Ishikawa (cell line): ENCODE measurements around the gene CNKSR2.

Source experiments
- CEBPB ChIP-seq: IDR thresholded peaks from 2 replicates; pipeline ENCODE4 v1.6.1; 2012
- CREB1 ChIP-seq: IDR thresholded peaks from 2 replicates; pipeline ENCODE4 v1.6.1; 2012; ENCODE audit warnings: low read depth
- EGR1 ChIP-seq: IDR thresholded peaks from 2 replicates; pipeline ENCODE4 v1.6.1; 2012
- EP300 ChIP-seq: IDR thresholded peaks from 2 replicates; pipeline ENCODE4 v1.6.1; 2012; ENCODE audit warnings: borderline replicate concordance
- FOXM1 ChIP-seq: IDR thresholded peaks from 2 replicates; pipeline ENCODE4 v1.6.1; 2012; ENCODE audit warnings: low read depth, borderline replicate concordance
- MAX ChIP-seq: IDR thresholded peaks from 2 replicates; pipeline ENCODE4 v1.6.1; 2012
- NFIC ChIP-seq: IDR thresholded peaks from 2 replicates; pipeline ENCODE4 v1.6.1; 2012
- RAD21 ChIP-seq: IDR thresholded peaks from 2 replicates; pipeline ENCODE4 v1.6.1; 2012; ENCODE audit warnings: low read depth
- REST ChIP-seq: IDR thresholded peaks from 2 replicates; pipeline ENCODE4 v1.6.1; 2012; ENCODE audit warnings: low read depth, mild to moderate bottlenecking
- TAF1 ChIP-seq: IDR thresholded peaks from 2 replicates; pipeline ENCODE4 v1.6.1; 2012; ENCODE audit warnings: low read depth, mild to moderate bottlenecking
- TCF12 ChIP-seq: IDR thresholded peaks from 2 replicates; pipeline ENCODE4 v1.6.1; 2012; ENCODE audit warnings: low read depth
- TEAD4 ChIP-seq: IDR thresholded peaks from 2 replicates; pipeline ENCODE4 v1.6.1; 2012
- USF1 ChIP-seq: IDR thresholded peaks from 2 replicates; pipeline ENCODE4 v1.6.1; 2012
- YY1 ChIP-seq: IDR thresholded peaks from 2 replicates; pipeline ENCODE4 v1.6.1; 2012; ENCODE audit warnings: low read depth
- ZBTB7A ChIP-seq: IDR thresholded peaks from 2 replicates; pipeline ENCODE4 v1.6.1; 2012; ENCODE audit warnings: low read depth

CNKSR2 gene

GRCh38 chrX:21656587-21657317 lies 282.5 kb downstream of the CNKSR2 start:
- TF ChIP-seq EP300, result no peak
- TF ChIP-seq YY1, result no peak
- TF ChIP-seq ZBTB7A, result no peak
- TF ChIP-seq CEBPB, result no peak
- TF ChIP-seq TCF12, result no peak
- TF ChIP-seq RAD21, result no peak
- TF ChIP-seq TAF1, result no peak
- no peak for TF ChIP-seq EGR1
- TF ChIP-seq REST, result no peak
- TF ChIP-seq USF1, result no peak
- TF ChIP-seq FOXM1, result no peak
- TF ChIP-seq NFIC, result no peak
- TF ChIP-seq TEAD4, result no peak
- no peak for TF ChIP-seq CREB1
- TF ChIP-seq MAX, result no peak

GRCh38 chrX:21657318-21658151 lies 283.3 kb downstream of the CNKSR2 start:
- no peak for TF ChIP-seq TEAD4
- TF ChIP-seq FOXM1, result no peak
- no peak for TF ChIP-seq NFIC
- TF ChIP-seq TCF12, result no peak
- TF ChIP-seq TAF1, result no peak
- TF ChIP-seq RAD21, result no peak
- TF ChIP-seq YY1, result no peak
- TF ChIP-seq EGR1, result no peak
- TF ChIP-seq MAX, result no peak
- no peak for TF ChIP-seq CREB1

- TF ChIP-seq EP300 (no peak), NFIC (no peak), FOXM1 (no peak), RAD21 (no peak), ZBTB7A (no peak), REST (no peak), CEBPB (no peak), CREB1 (no peak), TEAD4 (no peak), TCF12 (no peak), YY1 (no peak), MAX (no peak), TAF1 (no peak), EGR1 (no peak), USF1 (no peak)
Measured at GRCh38 chrX:21658152-21658737, 284.0 kb downstream of the CNKSR2 start, which contains the start of gene KLHL34. KLHL34 (minus strand) TSS chrX:21658330; CDS start chrX:21657788, 542 bp downstream.

GRCh38 chrX:21658746-21659145 lies 284.5 kb downstream of the CNKSR2 start:
- TF ChIP-seq TAF1 (no peak), ZBTB7A (no peak), EP300 (no peak), NFIC (no peak), TEAD4 (no peak), REST (no peak), TCF12 (no peak), RAD21 (no peak), FOXM1 (no peak), USF1 (no peak), EGR1 (no peak), MAX (no peak), CEBPB (no peak), CREB1 (no peak), YY1 (no peak)
